CD14-positive monocyte (primary cell): Measurements from ENCODE around the gene IVNS1ABP. TPM values are rescaled to one million over a fixed set of nuclear protein-coding genes. Genes with fewer than 3 reads are reported as not detected.

Experiments
- DNase-seq, 3 donors: peaks; one replicate each; pipeline ENCODE4 v3.0.0-alpha.2; 2011 to 2022
- H2AFZ ChIP-seq: 2 replicates; pipeline ENCODE4 v1.6.0; 2012; ENCODE audit warnings: mild to moderate bottlenecking, low read depth, low read length, inconsistent platforms; ENCODE audit not compliant: insufficient read depth, poor library complexity, severe bottlenecking
- H3K27ac ChIP-seq, 2 donors: 1 replicate in 1 of 2; 2 replicates in 1 of 2; pipeline ENCODE4 v1.5.1; 2012 to 2013; ENCODE audit warnings: low read length in 2 of 2, control low read depth in 1 of 2, inconsistent platforms in 1 of 2, low read depth in 1 of 2, mild to moderate bottlenecking in 1 of 2
- H3K27me3 ChIP-seq, 2 donors: one replicate each; pipeline versions ENCODE4 v1.6.0 to v1.6.1; 2011 to 2013; ENCODE audit warnings: low read length in 2 of 2; ENCODE audit not compliant: control insufficient read depth in 2 of 2, insufficient read depth in 2 of 2
- H3K36me3 ChIP-seq, 2 donors: replicated peaks in 1 of 2; 1 replicate in 1 of 2; 2 replicates in 1 of 2; pipeline versions ENCODE4 v1.5.1 to v1.6.1; 2012 to 2013; ENCODE audit warnings: low read length in 2 of 2, control low read depth in 1 of 2, inconsistent platforms in 1 of 2, mild to moderate bottlenecking in 1 of 2; ENCODE audit not compliant: insufficient read depth in 2 of 2, control insufficient read depth in 1 of 2
- H3K4me1 ChIP-seq, 2 donors: 1 replicate in 1 of 2; 2 replicates in 1 of 2; pipeline versions ENCODE4 v1.5.1 to v1.6.1; 2012 to 2013; ENCODE audit warnings: low read length in 2 of 2, control low read depth in 1 of 2, inconsistent platforms in 1 of 2, mild to moderate bottlenecking in 1 of 2, moderate library complexity in 1 of 2; ENCODE audit not compliant: insufficient read depth in 2 of 2, control insufficient read depth in 1 of 2
- H3K4me2 ChIP-seq: replicated peaks from 2 replicates; pipeline ENCODE3; 2012; ENCODE audit warnings: low read length, moderate library complexity, mild to moderate bottlenecking; ENCODE audit not compliant: poor library complexity, severe bottlenecking; ENCODE audit errors: extremely low read depth
- H3K4me3 ChIP-seq, 3 experiments: fragments of 200-600 bp in 1 of 3; sonication (generic) in 1 of 3; replicated peaks in 1 of 3; 1 replicate in 2 of 3; 2 replicates in 1 of 3; pipeline ENCODE4 v1.5.1; 2011 to 2013; ENCODE audit warnings: low read length in 3 of 3, mild to moderate bottlenecking in 3 of 3, control low read depth in 2 of 3, low read depth in 2 of 3, inconsistent platforms in 1 of 3, moderate library complexity in 1 of 3
- H3K79me2 ChIP-seq: 2 replicates; pipeline ENCODE4 v1.6.0; 2012; ENCODE audit warnings: mild to moderate bottlenecking, control low read depth, inconsistent platforms, low read length, moderate library complexity; ENCODE audit not compliant: insufficient read depth
- H3K9ac ChIP-seq: 2 replicates; pipeline ENCODE4 v1.6.0; 2017; ENCODE audit warnings: low read length, mild to moderate bottlenecking; ENCODE audit not compliant: insufficient read depth, poor library complexity, severe bottlenecking
- H3K9me3 ChIP-seq, 2 donors: replicated peaks in 1 of 2; 1 replicate in 1 of 2; 2 replicates in 1 of 2; pipeline versions ENCODE4 v1.5.1 to v1.6.1; 2012 to 2013; ENCODE audit warnings: low read length in 2 of 2, control low read depth in 1 of 2; ENCODE audit not compliant: control insufficient read depth in 1 of 2, insufficient read depth in 1 of 2
- H4K20me1 ChIP-seq: 2 replicates; pipeline ENCODE4 v1.6.0; 2012; ENCODE audit warnings: mild to moderate bottlenecking, low read length, control low read depth, moderate library complexity; ENCODE audit not compliant: insufficient read depth
- H3K27ac Mint-ChIP-seq, 7 donors: one replicate each; pipeline ENCODE4 v1.8.0; 2020; ENCODE audit warnings: mild to moderate bottlenecking in 7 of 7, mixed read lengths in 7 of 7, moderate library complexity in 6 of 7, inconsistent platforms in 2 of 7
- H3K27me3 Mint-ChIP-seq, 3 donors: one replicate each; pipeline ENCODE4 v1.8.0; 2021 to 2022; ENCODE audit warnings: low read depth in 3 of 3, mild to moderate bottlenecking in 3 of 3, mixed read lengths in 3 of 3, moderate library complexity in 3 of 3, inconsistent platforms in 1 of 3
- H3K36me3 Mint-ChIP-seq, 2 donors: one replicate each; pipeline ENCODE4 v1.8.0; 2020; ENCODE audit warnings: mixed read lengths in 2 of 2, inconsistent platforms in 1 of 2, mild to moderate bottlenecking in 1 of 2
- H3K4me1 Mint-ChIP-seq: one replicate; pipeline ENCODE4 v1.8.0; 2020; ENCODE audit warnings: mild to moderate bottlenecking, mixed read lengths
- H3K4me3 Mint-ChIP-seq, 2 donors: one replicate each; pipeline ENCODE4 v1.8.0; 2020; ENCODE audit warnings: mild to moderate bottlenecking in 2 of 2, mixed read lengths in 2 of 2, moderate library complexity in 1 of 2
- H3K9me3 Mint-ChIP-seq, 7 donors: one replicate each; pipeline ENCODE4 v1.8.0; 2020 to 2022; ENCODE audit warnings: mixed read lengths in 7 of 7, mild to moderate bottlenecking in 6 of 7, moderate library complexity in 6 of 7, inconsistent platforms in 2 of 7
- CTCF ChIP-seq: fragments of 200-600 bp; IDR thresholded peaks from one replicate; pipeline ENCODE4 v1.8.0; 2022; ENCODE audit warnings: antibody characterized with exemption, mild to moderate bottlenecking
- WGBS: methylation state at CpG from one replicate; pipeline ENCODE4 v1.1.5; 2013; ENCODE audit warnings: missing lambda C conversion rate; ENCODE audit not compliant: insufficient coverage; 5-methylcytosine and 5-hydroxymethylcytosine counted together
- intact Hi-C, 2 donors: fragments of 100-400 bp; cut with micrococcal nuclease; formaldehyde crosslinking; loops; one replicate each; pipeline versions ENCODE4 v1.15.0 to v1.15.1; 2023
- polyA plus RNA-seq, 3 donors: library from polyadenylated mRNA; depleted of rRNA in 1 of 3; unstranded in 2 of 3; stranded (reverse) in 1 of 3; fragments of 300-500 nt in 2 of 3; fragments of >200 nt in 1 of 3; fragmentation: Illumina TruSeq in 2 of 3; gene quantifications; 1 replicate in 2 of 3; 2 replicates in 1 of 3; pipeline ENCODE4 v1.2.3, GENCODE V29; 2012 to 2021

The IVNS1ABP gene
- polyA plus RNA-seq, 3 donors: 50.9 to 97.7 (median 69.2) TPM

GRCh38 chr1:185295091-185295490 lies 22.0 kb downstream of the IVNS1ABP start:
- Histone ChIP-seq H3K9ac (no peak overlapping the region), H3K4me1 (peaks cover 18 to 25% of the 10 kb centered on the region in 2 donors), H4K20me1 (peaks cover 36% of the 10 kb centered on the region), H3K27ac (no peak overlapping the region), H3K4me3 (no peak overlapping the region), H3K4me2 (no peak overlapping the region), H3K9me3 (no peaks in the 10 kb centered on the region), H3K36me3 (peaks cover 58 to 66% of the 10 kb centered on the region in 2 donors), H3K27me3 (no peaks in the 10 kb centered on the region), H3K79me2 (no peaks in the 10 kb centered on the region), H2AFZ (no peak overlapping the region)
- no peak overlapping the region for H3K4me3 Mint-ChIP-seq
- no peak for DNase-seq
- no peak overlapping the region for H3K27ac Mint-ChIP-seq
- H3K4me1 Mint-ChIP-seq: peaks cover 20% of the 10 kb centered on the region
- no peak for TF ChIP-seq CTCF
- peaks cover 0 to 2% (median 0%) of the 10 kb centered on the region in 3 donors for H3K27me3 Mint-ChIP-seq
- peaks cover 58 to 60% of the 10 kb centered on the region in 2 donors for H3K36me3 Mint-ChIP-seq
- no peaks in the 10 kb centered on the region for H3K9me3 Mint-ChIP-seq
- intact Hi-C loops: no loop called here

- Histone ChIP-seq H4K20me1 (peaks cover 26% of the 10 kb centered on the region), H3K4me3 (no peak overlapping the region), H3K27ac (peak overlapping the region in 1 of 2 donors; percentile 13), H3K79me2 (no peaks in the 10 kb centered on the region), H3K9me3 (no peaks in the 10 kb centered on the region), H3K9ac (no peak overlapping the region), H3K4me1 (peaks cover 18 to 25% of the 10 kb centered on the region in 2 donors), H2AFZ (no peak overlapping the region), H3K27me3 (no peaks in the 10 kb centered on the region), H3K4me2 (no peak overlapping the region), H3K36me3 (peaks cover 48 to 56% of the 10 kb centered on the region in 2 donors)
- Mint-ChIP-seq H3K27me3 (peaks cover 0 to 2% (median 0%) of the 10 kb centered on the region in 3 donors), H3K4me3 (no peak overlapping the region), H3K4me1 (peaks cover 20% of the 10 kb centered on the region), H3K36me3 (peaks cover 57% of the 10 kb centered on the region in 2 donors), H3K27ac (peak overlapping the region in 1 of 7 donors; percentile 38), H3K9me3 (peaks cover 0 to 2% (median 0%) of the 10 kb centered on the region in 7 donors)
- WGBS: no CpG with 5 or more reads among the region's 1 CpG
- no peak for TF ChIP-seq CTCF
- DNase-seq: no peak
- intact Hi-C loops: no loop called here
Measured at GRCh38 chr1:185293967-185294542, 23.0 kb downstream of the IVNS1ABP start.
